Measurements from ENCODE around the gene UQCRHL. TPM values are rescaled to one million over a fixed set of nuclear protein-coding genes. Genes with fewer than 3 reads are reported as not detected.

Gene UQCRHL
- total RNA-seq, 6 donors from 2014 or later: 0.57 to 2.1 (median 1.1) TPM

DNA sequence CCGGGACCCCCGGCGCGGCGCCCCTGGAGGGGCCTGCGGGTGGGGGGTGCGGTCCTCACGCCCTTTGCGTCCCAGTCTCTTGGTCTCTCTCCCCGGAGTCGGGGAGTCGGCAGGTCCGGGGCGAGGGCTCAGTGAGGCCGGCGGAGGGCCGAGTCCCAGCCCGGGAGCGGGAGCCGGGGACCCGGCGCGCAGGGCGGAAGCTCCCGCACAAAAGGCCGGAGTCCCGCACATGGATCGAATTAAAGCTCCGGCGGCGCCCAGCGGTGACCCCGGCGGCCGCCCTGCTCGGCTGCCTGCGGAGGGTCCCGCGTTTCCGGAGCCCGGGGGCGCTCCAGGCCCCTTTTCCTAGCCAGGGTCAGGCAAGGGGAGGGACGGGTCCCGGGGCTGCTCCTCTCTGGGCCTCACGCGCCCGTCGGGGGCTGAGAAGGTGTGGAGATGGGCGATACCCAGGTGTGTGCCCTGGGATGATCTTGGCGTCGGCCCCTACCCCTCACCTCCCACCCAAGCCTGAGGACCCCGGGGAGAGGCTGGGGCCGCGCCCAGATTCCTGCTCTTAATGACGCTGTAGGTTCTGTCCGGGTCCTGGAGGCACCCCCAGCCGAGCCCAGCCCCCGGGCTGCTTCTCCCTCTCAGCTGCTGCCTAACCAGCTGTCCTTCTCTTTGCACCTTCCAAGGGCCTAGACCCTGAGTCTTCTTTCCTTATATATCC lies 48.3 kb downstream of the UQCRHL start:
- Histone ChIP-seq H3K27ac (peak overlapping the region; percentile 74 to 85 (median 76)), H3K36me3 (no peaks in the 10 kb centered on the region), H3K9me3 (no peaks in the 10 kb centered on the region), H3K27me3 (peaks cover 0 to 22% (median 16%) of the 10 kb centered on the region in 4 donors), H3K4me3 (peak overlapping the region; percentile 46 to 82 (median 60)), H3K4me1 (peaks cover 16 to 40% (median 37%) of the 10 kb centered on the region in 4 donors)
- ATAC-seq (ENCODE audit: low FRiP score in 2 of 2) (peak in 1 of 2 donors; percentile 57), DNase-seq (peak in 1 of 2 donors; percentile 84)
- TF ChIP-seq, protein P1, sequence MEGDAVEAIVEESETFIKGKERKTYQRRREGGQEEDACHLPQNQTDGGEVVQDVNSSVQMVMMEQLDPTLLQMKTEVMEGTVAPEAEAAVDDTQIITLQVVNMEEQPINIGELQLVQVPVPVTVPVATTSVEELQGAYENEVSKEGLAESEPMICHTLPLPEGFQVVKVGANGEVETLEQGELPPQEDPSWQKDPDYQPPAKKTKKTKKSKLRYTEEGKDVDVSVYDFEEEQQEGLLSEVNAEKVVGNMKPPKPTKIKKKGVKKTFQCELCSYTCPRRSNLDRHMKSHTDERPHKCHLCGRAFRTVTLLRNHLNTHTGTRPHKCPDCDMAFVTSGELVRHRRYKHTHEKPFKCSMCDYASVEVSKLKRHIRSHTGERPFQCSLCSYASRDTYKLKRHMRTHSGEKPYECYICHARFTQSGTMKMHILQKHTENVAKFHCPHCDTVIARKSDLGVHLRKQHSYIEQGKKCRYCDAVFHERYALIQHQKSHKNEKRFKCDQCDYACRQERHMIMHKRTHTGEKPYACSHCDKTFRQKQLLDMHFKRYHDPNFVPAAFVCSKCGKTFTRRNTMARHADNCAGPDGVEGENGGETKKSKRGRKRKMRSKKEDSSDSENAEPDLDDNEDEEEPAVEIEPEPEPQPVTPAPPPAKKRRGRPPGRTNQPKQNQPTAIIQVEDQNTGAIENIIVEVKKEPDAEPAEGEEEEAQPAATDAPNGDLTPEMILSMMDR (IDR thresholded peaks at IDR 0.05): no peak
- peak in 1 of 4 donors; percentile 8 for TF ChIP-seq POLR2A (IDR thresholded peaks at IDR 0.05)
- 13 to 14% methylated on average over 2 to 8 of the region's 58 CpGs for WGBS, 2 donors

DNA sequence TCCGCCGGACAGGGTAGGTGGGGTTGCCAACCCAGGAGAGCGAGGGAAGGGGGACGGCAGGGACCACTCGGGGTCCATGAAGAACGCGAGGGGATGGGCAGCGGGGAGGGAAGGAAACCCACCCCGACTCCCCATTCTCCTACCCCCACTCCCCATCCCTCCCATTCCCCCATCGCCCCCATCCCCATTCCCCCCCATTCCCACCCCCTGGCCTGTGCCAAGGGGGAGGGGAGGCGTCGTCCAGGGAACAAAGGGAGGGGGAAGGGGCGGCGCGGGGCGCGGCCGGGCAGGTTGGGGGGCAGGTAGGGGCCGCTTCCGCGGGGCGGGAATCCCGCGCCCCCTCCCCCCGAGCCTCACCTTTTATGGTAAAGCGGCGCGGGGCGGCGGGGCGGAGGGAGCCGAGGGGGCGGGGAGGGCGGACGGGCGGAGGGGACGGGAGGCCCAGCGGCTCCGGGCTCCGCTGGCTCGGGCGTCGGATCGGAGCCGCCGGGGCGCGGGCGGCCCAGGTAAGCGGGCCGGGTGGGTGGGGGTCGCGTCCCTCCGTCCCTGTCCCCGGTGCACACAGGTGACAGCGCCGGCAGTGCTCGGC lies 49.0 kb downstream of the UQCRHL start, which contains the start of gene FBLIM1:
Gene FBLIM1, plus strand, starts transcription at position 453 of the 589 bp plus-strand sequence. CDS start 6,189 bp downstream, outside the sequence.
- H3K9me3 ChIP-seq: no peaks in the 10 kb centered on the region
- peaks cover 0 to 22% (median 16%) of the 10 kb centered on the region in 4 donors for H3K27me3 ChIP-seq
- peaks cover 16 to 40% (median 37%) of the 10 kb centered on the region in 4 donors for H3K4me1 ChIP-seq
- no peaks in the 10 kb centered on the region for H3K36me3 ChIP-seq
- no peak for TF ChIP-seq POLR2AphosphoS5 (IDR thresholded peaks at IDR 0.05)
- TF ChIP-seq POLR2A (IDR thresholded peaks at IDR 0.05): no peak
- TF ChIP-seq, protein P1 (IDR thresholded peaks at IDR 0.05): no peak
- TF ChIP-seq EP300 (IDR thresholded peaks at IDR 0.05): no peak
- peak within 1 kb of the TSS; percentile 46 to 82 (median 60) for H3K4me3 ChIP-seq
- peak within 1 kb of the TSS; percentile 74 to 85 (median 76) for H3K27ac ChIP-seq
- peak in 1 of 2 donors; percentile 3 for ATAC-seq (ENCODE audit: low FRiP score in 2 of 2)
- peak in 1 of 2 donors; percentile 87 for DNase-seq
- WGBS, 2 donors: 14% methylated on average over 9 of the region's 58 CpGs; no CpG with 5 or more reads in 1 of the 2 donors

DNA sequence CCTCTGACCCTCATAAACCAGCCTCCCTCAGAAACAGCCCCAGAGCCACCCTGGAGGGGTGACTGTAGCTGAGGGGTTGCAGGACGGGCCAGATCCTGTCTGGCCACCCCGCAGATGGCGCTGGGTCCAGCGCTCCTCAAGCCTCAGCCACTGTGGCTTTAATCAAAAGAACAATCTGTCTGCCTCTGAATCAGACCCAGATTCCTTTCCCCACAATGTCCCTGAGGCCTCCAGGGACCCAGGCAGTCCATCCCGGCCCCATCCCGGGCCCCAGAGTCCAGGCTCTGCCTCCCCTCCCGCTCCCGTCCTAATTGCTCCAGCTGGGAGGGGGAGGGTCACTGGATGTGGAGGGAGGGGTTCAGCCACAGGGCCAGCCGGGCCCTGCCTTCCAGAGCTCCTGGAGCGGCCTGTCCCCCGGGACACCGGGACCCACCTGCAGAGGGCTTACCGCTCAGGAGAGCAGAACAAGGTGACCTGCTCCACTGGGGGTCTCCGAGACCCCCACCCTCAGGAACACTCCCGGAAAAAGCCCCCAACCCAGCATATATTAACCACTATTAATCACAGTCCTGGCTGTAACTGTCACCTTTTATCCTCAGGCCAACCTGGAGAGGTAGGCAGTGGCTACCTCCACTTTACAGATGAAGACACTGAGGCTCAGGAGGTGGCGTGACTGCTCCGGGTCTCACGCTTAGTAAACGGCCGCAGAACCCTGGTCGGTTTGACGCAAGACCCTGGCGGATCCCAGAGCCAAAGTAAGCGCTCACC lies 49.7 kb downstream of the UQCRHL start:
- Histone ChIP-seq H3K9me3 (no peaks in the 10 kb centered on the region), H3K27ac (peak overlapping the region; percentile 74 to 85 (median 76)), H3K27me3 (peaks cover 0 to 22% (median 16%) of the 10 kb centered on the region in 4 donors), H3K4me3 (peak overlapping the region in 3 of 4 donors; percentile 46 to 82 (median 59)), H3K4me1 (peaks cover 16 to 40% (median 37%) of the 10 kb centered on the region in 4 donors), H3K36me3 (no peaks in the 10 kb centered on the region)
- ATAC-seq (ENCODE audit: low FRiP score in 2 of 2): no peak
- 43% methylated on average over 18 to 20 of the region's 24 CpGs for WGBS, 2 donors
- peak in 1 of 2 donors; percentile 75 for DNase-seq
- TF ChIP-seq, protein P1 (IDR thresholded peaks at IDR 0.05): no peak
- no peak for TF ChIP-seq POLR2AphosphoS5 (IDR thresholded peaks at IDR 0.05)
- TF ChIP-seq POLR2A (IDR thresholded peaks at IDR 0.05): no peak
- no peak for TF ChIP-seq EP300 (IDR thresholded peaks at IDR 0.05)

Other genes starting within 250 kb of the UQCRHL start
- under 1 TPM in 2 of 6 donors, not detected in 4; 0.13 to 0.29 TPM for gene AGMAT, start 222.6 kb downstream of the UQCRHL start, total RNA-seq
- 100 to 1,000 TPM in 1 of 6 donors, 10 to 100 TPM in 5; 31.4 to 161 (median 46.1) TPM for gene DDI2, start 190.2 kb downstream of the UQCRHL start, total RNA-seq
- gene PLEKHM2, start 123.3 kb downstream of the UQCRHL start, total RNA-seq: 100 to 1,000 TPM in 1 of 6 donors, 10 to 100 TPM in 5; 50.3 to 120 (median 83.3) TPM
- 10 to 100 TPM in 1 of 6 donors, 1 to 10 TPM in 5; 1.5 to 12.1 (median 4.3) TPM for gene SLC25A34, start 71.4 kb downstream of the UQCRHL start, total RNA-seq
- not detected for gene TMEM82, start 65.2 kb downstream of the UQCRHL start, total RNA-seq
- gene FBLIM1, start 48.9 kb downstream of the UQCRHL start, total RNA-seq: 10 to 100 TPM; 11.2 to 51.3 (median 35.1) TPM
- 10 to 100 TPM; 41.5 to 73.3 (median 51.3) TPM for gene SPEN, start 40.1 kb upstream of the UQCRHL start, total RNA-seq
- gene ZBTB17, start 168.5 kb upstream of the UQCRHL start, total RNA-seq: 10 to 100 TPM; 34.1 to 94.2 (median 42.9) TPM
- under 1 TPM in 2 of 6 donors, not detected in 4; 0.07 to 0.67 TPM for gene SRARP, start 196.6 kb upstream of the UQCRHL start, total RNA-seq
- 1 to 10 TPM; 1.0 to 9.2 (median 3.0) TPM for gene HSPB7, start 210.4 kb upstream of the UQCRHL start, total RNA-seq
- gene CLCNKA, start 214.4 kb upstream of the UQCRHL start, total RNA-seq: under 1 TPM in 3 of 6 donors, not detected in 3; 0.20 to 0.89 (median 0.49) TPM
- 1 to 10 TPM in 1 of 6 donors, under 1 TPM in 3, not detected in 2; 0.46 to 9.4 (median 0.53) TPM for gene CLCNKB, start 236.1 kb upstream of the UQCRHL start, total RNA-seq